GM18867 (cell line): Measurements from ENCODE around the gene RAD51AP2.
"Not testable (repeated sequence)": the region's sequence is repeated elsewhere in the genome, so short reads cannot be mapped to it uniquely, and the experiment has no call there.

ENCODE experiments used
- ATAC-seq: cut with Tn5 transposase; IDR thresholded peaks from one replicate; pipeline ENCODE4 v1.9.1; 2021; ENCODE audit warnings: mild to moderate bottlenecking, moderate library complexity; ENCODE audit not compliant: unreplicated experiment

Gene RAD51AP2

GRCh38 chr2:17518212-17519154, at the start of gene RAD51AP2:
RAD51AP2 (minus strand) TSS chr2:17518440; CDS start chr2:17518415, 25 bp downstream.
- ATAC-seq = peak; percentile 86

GRCh38 chr2:17565726-17566125, 47.5 kb upstream of the RAD51AP2 start:
- not testable (repeated sequence) for ATAC-seq

GRCh38 chr2:17558878-17559277, 40.6 kb upstream of the RAD51AP2 start:
- no peak for ATAC-seq

GRCh38 chr2:17558053-17558452, 39.8 kb upstream of the RAD51AP2 start:
- ATAC-seq = no peak

- no peak for ATAC-seq
These were observed 39.4 kb upstream of the RAD51AP2 start for GRCh38 chr2:17557596-17557995.

- no peak for ATAC-seq
These were observed 36.9 kb upstream of the RAD51AP2 start for GRCh38 chr2:17555150-17555549.

- ATAC-seq = no peak
These were observed 32.7 kb upstream of the RAD51AP2 start for GRCh38 chr2:17550907-17551306.

- no peak for ATAC-seq
These were observed 29.5 kb upstream of the RAD51AP2 start for GRCh38 chr2:17547737-17548136.

- ATAC-seq = no peak
These were observed 29.0 kb upstream of the RAD51AP2 start for GRCh38 chr2:17547237-17547636.

- ATAC-seq = no peak
These were observed 27.7 kb upstream of the RAD51AP2 start for GRCh38 chr2:17545680-17546613.

GRCh38 chr2:17544256-17544655, 26.0 kb upstream of the RAD51AP2 start:
- ATAC-seq = no peak

GRCh38 chr2:17543848-17544247, 25.6 kb upstream of the RAD51AP2 start:
- no peak for ATAC-seq

GRCh38 chr2:17543131-17543660, 25.0 kb upstream of the RAD51AP2 start:
- ATAC-seq = no peak

GRCh38 chr2:17542471-17542870, 24.2 kb upstream of the RAD51AP2 start:
- ATAC-seq = no peak

GRCh38 chr2:17541531-17541950, 23.3 kb upstream of the RAD51AP2 start:
- ATAC-seq = no peak

- no peak for ATAC-seq
These were observed 22.7 kb upstream of the RAD51AP2 start for GRCh38 chr2:17540813-17541530.

GRCh38 chr2:17540093-17540812, 22.0 kb upstream of the RAD51AP2 start, which contains the start of gene VSNL1:
VSNL1 (plus strand) TSS chr2:17540696; CDS start chr2:17592075, 51,379 bp downstream.
- no peak for ATAC-seq

GRCh38 chr2:17539611-17540092, 21.4 kb upstream of the RAD51AP2 start:
- no peak for ATAC-seq

GRCh38 chr2:17538844-17539554, 20.8 kb upstream of the RAD51AP2 start:
- peak; percentile 66 for ATAC-seq
